HG03571 (cell line): ENCODE results near the gene DOCK4.

ENCODE experiments used
- ATAC-seq: cut with Tn5 transposase; IDR thresholded peaks from one replicate; pipeline ENCODE4 v1.9.1; 2021; ENCODE audit not compliant: unreplicated experiment

DOCK4 gene

GRCh38 chr7:112223310-112223709 lies 17.1 kb upstream of the DOCK4 start:
- ATAC-seq: no peak

DNA sequence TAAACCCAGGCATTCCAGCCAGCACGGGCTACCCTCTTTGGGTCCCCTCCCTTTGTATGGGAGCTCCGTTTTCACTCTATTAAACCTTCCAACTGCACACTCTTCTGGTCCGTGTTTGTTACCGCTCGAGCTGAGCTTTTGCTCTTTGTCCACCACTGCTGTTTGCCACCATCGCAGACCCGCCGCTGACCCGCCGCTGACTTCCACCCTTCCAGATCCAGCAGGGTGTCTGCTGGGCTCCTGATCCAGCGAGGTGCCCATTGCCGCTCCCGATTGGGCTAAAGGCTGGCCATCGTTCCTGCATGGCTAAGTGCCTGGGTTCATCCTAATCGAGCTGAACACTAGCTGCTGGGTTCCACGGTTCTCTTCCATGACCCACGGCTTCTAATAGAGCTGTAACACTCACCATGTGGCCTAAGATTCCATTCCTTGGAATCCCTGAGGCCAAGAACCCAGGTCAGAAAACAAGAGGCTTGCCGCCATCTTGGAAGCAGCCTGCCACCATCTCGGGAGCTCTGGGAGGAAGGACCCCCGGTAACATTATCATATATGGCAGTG lies 14.8 kb upstream of the DOCK4 start:
- no peak for ATAC-seq

- ATAC-seq: no peak
These were observed 9.6 kb upstream of the DOCK4 start for GRCh38 chr7:112215787-112216186.

DNA sequence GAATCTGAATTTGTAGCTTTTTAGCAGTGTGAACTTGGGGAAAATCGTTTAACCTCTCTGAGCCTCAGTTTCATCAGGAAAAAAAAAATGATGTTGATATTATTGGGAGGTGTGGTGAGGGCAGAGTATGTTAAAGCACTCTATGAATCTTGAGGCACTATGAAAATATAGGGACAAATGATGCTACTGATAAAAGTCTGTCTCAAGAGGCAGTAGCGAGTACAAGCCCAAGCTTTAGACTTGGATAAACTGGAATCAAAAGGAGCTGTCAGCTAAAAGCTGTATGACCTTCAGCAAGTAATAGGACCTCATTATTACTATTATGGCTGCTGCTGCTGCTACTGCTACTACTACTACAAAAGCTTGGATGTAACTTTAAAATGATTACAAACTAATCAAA lies 8.7 kb upstream of the DOCK4 start:
- no peak for ATAC-seq

- no peak for ATAC-seq
These were observed 8.1 kb upstream of the DOCK4 start for GRCh38 chr7:112214268-112214667.

DNA sequence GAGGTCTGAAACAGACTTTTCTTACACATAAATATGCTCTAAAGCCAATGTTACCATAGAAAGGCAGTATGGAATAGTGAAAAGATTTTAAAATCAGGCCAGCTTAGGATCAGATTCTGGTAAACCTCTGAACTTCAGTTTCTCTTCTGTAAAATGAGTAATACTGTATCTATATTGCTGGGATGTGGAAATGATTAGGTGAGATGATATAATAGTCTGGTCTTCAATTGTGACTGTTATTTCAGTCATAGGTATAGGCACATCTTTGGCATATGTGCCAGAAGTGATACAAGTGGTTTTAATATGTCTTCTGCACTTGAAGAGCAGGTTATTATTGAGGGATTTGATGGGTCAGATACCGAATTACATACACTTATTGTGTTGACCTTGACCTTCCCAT lies 7.5 kb upstream of the DOCK4 start:
- no peak for ATAC-seq

- ATAC-seq: no peak
These were observed 6.4 kb upstream of the DOCK4 start for GRCh38 chr7:112212571-112212970.

GRCh38 chr7:112211348-112211907 lies 5.2 kb upstream of the DOCK4 start:
- no peak for ATAC-seq

GRCh38 chr7:112207765-112208164 lies 1.6 kb upstream of the DOCK4 start:
- ATAC-seq: no peak

DNA sequence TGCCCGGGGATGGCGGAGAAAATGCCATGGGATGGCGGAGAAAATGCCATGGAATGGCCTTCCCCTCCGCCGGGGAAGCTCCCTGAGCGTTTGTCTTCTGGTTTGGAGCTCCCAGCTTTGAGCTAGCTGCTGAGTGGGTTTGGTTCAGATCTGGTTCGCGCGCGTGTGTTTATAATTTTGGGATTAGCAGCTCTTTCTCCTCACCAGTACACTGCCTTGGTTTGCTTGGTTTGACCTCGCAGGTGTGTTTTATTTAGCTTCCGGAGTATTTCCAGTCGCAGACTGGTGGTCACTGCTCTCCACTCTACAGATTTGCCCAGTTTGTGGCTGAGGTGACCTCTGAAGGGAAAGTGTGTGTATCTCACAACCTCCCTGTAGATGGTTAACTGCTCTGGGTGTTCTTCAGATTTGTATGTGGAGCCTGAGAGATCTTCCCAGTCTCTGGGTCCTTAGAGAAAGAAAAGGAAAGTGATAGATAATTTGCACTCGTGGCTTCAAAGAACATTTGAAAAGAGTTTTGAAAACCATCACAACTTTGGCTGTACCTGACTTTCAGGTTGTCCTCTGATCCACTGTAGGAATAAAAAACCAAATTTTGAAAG lies 893 bp upstream of the DOCK4 start:
- no peak for ATAC-seq

GRCh38 chr7:112205343-112206237 lies 609 bp downstream of the DOCK4 start:
- ATAC-seq: peak; percentile 1

DNA sequence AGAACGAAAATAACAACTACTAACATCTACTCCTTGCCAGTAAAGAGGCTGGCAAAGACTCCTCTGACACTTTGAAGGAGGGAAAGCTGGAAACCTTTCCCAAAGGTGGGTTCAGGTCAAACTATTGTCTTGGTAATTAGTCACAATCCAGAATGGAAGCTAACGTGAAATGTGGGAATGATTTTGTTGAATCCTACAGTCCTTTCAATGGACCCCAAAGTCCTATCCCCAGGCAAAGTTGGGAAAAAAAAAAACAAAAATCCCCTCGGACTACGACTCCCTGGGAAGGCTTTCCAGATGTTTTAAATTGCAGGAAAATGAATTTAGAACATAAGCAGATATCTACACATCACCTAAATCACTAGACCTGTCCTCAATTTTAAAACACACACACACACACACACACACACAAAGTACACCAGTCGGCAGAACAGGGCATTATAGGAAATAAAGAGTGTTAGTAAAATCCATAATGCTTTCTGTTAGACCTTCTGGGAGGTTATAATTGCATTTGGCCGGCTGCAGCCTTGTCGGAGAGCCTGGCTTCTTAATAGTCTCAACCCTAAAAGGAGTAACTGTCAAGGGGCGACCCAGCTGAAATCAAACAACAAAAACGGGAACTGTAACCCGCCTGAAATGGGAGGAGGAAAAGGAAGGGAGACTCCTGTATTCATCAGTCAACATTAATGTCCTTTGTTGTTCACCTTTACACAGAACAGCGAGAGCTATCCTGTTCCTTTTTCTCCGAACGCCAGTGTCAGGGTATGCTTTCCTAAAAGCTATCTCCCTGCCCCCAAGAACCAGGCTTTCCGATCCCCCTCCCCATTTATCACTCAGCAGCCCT lies 1.5 kb downstream of the DOCK4 start:
- ATAC-seq: no peak

- ATAC-seq: no peak
These were observed 2.8 kb downstream of the DOCK4 start for GRCh38 chr7:112203365-112203739.

DNA sequence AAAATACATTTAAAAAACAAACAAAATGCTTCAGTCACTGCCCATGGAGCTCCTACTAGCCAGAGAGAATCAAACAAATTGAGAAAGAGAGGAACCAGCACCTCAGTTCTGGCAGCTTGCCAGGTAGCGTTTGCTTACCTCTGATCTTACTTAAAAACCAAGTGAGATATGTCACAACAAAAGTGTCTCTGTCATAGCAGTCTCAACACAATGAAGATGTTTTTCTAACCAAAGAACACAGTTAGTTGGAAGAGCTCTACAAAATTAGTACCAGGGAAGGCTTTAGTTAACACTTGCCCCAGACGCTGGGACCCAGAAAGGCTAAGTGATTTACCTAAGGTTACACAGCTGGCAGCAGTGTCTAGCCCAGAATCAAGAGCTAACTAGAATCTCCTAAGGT lies 3.4 kb downstream of the DOCK4 start:
- no peak for ATAC-seq

- no peak for ATAC-seq
These were observed 4.4 kb downstream of the DOCK4 start for GRCh38 chr7:112201839-112202238.

DNA sequence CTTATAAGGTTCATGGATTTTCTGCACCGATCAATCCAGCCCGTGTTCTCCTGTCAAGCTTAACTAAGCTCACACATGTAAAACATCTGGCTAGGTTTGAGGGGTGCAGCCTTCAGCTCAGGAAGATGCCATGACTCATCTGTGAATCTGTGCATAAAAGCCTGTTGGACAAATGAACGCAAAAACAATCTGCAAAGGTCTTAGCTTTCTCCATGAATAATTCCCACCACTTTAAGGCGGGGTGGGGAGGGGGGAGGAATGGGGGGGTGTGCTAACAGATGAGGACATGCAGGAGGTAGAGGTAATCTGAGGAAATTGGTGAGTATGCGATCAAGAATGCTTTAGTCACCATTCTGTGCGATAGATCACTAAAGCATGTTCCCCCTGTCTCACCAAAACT lies 4.8 kb downstream of the DOCK4 start:
- no peak for ATAC-seq

DNA sequence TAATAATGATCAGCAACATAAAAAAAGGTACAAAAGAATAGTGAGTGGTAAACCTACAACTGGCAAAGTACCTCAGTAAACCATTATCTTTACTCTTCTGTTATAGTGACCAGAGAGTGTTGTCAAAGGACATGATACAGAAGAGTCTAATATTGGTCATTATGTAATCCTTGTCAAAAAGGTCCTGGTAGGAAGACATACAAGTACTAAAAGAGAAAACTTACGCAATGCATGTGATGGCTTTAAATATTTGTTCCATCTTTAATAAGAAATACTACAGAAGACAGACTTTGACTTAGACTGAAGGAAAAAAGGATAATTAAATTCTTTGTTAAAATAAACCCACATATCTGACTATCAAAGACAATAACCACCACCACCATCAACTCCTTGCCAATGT lies 6.5 kb downstream of the DOCK4 start:
- no peak for ATAC-seq

DNA sequence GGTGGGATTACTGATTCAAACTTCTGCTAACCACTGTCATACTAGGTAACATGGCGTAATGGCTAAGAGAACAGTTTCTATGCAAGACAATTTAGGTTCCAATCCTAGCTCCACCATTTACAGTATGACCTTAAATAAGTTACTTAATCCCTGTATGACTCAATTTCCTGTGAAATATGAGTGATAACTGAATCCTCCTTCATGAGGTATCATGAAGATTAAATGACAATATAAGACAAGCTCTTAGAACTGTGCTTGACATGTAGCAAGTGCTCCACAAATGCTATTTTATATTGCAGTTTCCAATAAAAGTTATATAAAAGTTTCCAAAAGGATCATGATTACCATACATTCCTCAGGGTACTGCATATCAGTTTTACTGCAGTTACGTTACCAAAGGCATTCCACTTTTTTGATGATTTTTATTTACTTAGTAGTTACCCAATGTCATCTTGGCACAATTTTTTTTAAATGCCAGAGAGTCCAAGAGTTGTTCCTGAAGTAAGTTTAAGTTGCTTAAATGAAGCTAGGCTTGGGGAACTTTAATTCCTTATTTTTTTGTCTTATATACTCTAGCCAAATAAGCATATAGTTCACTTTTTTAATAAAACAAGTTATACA lies 7.1 kb downstream of the DOCK4 start:
- no peak for ATAC-seq

- ATAC-seq: no peak
These were observed 8.9 kb downstream of the DOCK4 start for GRCh38 chr7:112197322-112197721.

- no peak for ATAC-seq
These were observed 10.5 kb downstream of the DOCK4 start for GRCh38 chr7:112195717-112196116.
